Measurements from ENCODE around the gene INPP5A. TPM values are rescaled to one million over a fixed set of nuclear protein-coding genes. Genes with fewer than 3 reads are reported as not detected.

The INPP5A gene
- total and polyA plus RNA-seq, 10 of the 15 experiments (the other 5 are each of a cell fraction or from before 2014, with no cell fraction given), result 0.52 to 15.0 (median 6.3) TPM

DNA sequence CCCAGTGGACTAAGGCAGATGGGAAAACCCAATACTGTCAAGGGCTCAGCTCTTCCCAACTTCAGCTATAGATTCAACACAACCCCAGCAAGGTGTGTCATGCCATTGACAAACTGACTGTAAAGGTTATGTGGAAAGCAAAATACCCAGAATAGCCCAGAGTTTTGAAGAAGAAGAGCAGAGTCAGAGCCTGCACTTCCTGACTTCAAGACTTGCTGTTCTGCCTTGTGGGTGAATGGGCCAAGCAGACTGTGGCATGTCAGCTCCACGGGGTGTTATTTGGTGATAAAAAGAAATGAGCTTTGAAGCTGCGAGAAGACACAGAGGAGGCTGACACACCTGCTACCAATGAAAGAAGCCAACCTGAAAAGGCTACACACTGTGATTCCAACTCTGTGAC is 158.6 kb downstream of the INPP5A start:
- Histone ChIP-seq H3K9me3 (replicated peaks; ENCODE audit: control insufficient read depth, insufficient read depth, low read length) (no peaks in the 10 kb centered on the region; the same call in 2 of the 3 replicates), H3K4me1 (ENCODE audit: control insufficient read depth, insufficient read depth, low read length) (no peaks in the 10 kb centered on the region), H3K79me2 (ENCODE audit: control insufficient read depth, insufficient read depth, low read length) (no peaks in the 10 kb centered on the region), H3K4me3 (no peak overlapping the region), H3K9ac (ENCODE audit: control insufficient read depth, insufficient read depth, low read length) (no peak overlapping the region), H4K20me1 (ENCODE audit: control insufficient read depth, insufficient read depth) (no peaks in the 10 kb centered on the region), H3K27me3 (replicated peaks in 1 of 2; ENCODE audit: control insufficient read depth in 2 of 2, insufficient read depth in 2 of 2, low read length in 1 of 2) (no peaks in the 10 kb centered on the region), H3K27ac (ENCODE audit: control insufficient read depth, insufficient read depth) (no peak overlapping the region), H2AFZ (ENCODE audit: control insufficient read depth, low read depth, low read length) (no peak overlapping the region), H3K4me2 (ENCODE audit: control insufficient read depth, insufficient read depth) (no peak overlapping the region), H3K36me3 (ENCODE audit: control insufficient read depth in 2 of 2, insufficient read depth in 2 of 2, low read length in 1 of 2) (peaks cover 0 to 2% of the 10 kb centered on the region in 2 experiments; a peak in 2 of 4 replicates)
- ChIA-PET RAD21 (ENCODE audit: unreplicated experiment) (no interaction called here), CTCF (no interaction called here), SMC1A (ENCODE audit: uncharacterized antibody, unreplicated experiment) (no interaction called here), POLR2A (no interaction called here)
- intact Hi-C loops (cut with micrococcal nuclease; ENCODE audit: unreplicated experiment) (no loop called here), in situ Hi-C loops (cut with MboI) (no loop called here)
- ATAC-seq (no peak), FAIRE-seq (no peak), DNase-seq (ENCODE audit: low read depth, low spot score) (no peak)
- TF ChIP-seq, protein P1, sequence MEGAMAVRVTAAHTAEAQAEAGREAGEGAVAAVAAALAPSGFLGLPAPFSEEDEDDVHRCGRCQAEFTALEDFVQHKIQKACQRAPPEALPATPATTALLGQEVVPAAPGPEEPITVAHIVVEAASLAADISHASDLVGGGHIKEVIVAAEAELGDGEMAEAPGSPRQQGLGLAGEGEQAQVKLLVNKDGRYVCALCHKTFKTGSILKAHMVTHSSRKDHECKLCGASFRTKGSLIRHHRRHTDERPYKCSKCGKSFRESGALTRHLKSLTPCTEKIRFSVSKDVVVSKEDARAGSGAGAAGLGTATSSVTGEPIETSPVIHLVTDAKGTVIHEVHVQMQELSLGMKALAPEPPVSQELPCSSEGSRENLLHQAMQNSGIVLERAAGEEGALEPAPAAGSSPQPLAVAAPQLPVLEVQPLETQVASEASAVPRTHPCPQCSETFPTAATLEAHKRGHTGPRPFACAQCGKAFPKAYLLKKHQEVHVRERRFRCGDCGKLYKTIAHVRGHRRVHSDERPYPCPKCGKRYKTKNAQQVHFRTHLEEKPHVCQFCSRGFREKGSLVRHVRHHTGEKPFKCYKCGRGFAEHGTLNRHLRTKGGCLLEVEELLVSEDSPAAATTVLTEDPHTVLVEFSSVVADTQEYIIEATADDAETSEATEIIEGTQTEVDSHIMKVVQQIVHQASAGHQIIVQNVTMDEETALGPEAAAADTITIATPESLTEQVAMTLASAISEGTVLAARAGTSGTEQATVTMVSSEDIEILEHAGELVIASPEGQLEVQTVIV (IDR thresholded peaks at IDR 0.05; ENCODE audit: borderline replicate concordance, partially characterized antibody), result no peak
- TF ChIP-seq ASH2L (IDR thresholded peaks at IDR 0.05; ENCODE audit: borderline replicate concordance, low read depth) (no peak), JUNB (IDR thresholded peaks at IDR 0.05) (no peak), SMAD1 (IDR thresholded peaks at IDR 0.05; ENCODE audit: low read depth, partially characterized antibody) (no peak), ZNF217 (IDR thresholded peaks at IDR 0.05) (no peak), POLR2A (IDR thresholded peaks at IDR 0.05; ENCODE audit: low read depth, low read length) (no peak), KAT2A (conservative IDR thresholded peaks at IDR 0.05; ENCODE audit: control insufficient read depth, low read depth, low read length) (no peak), SMAD5 (IDR thresholded peaks at IDR 0.05; ENCODE audit: low read depth) (no peak)
- TF ChIP-seq, protein P2, sequence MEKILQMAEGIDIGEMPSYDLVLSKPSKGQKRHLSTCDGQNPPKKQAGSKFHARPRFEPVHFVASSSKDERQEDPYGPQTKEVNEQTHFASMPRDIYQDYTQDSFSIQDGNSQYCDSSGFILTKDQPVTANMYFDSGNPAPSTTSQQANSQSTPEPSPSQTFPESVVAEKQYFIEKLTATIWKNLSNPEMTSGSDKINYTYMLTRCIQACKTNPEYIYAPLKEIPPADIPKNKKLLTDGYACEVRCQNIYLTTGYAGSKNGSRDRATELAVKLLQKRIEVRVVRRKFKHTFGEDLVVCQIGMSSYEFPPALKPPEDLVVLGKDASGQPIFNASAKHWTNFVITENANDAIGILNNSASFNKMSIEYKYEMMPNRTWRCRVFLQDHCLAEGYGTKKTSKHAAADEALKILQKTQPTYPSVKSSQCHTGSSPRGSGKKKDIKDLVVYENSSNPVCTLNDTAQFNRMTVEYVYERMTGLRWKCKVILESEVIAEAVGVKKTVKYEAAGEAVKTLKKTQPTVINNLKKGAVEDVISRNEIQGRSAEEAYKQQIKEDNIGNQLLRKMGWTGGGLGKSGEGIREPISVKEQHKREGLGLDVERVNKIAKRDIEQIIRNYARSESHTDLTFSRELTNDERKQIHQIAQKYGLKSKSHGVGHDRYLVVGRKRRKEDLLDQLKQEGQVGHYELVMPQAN (conservative IDR thresholded peaks at IDR 0.05), result no peak
- TF ChIP-seq, protein P3, sequence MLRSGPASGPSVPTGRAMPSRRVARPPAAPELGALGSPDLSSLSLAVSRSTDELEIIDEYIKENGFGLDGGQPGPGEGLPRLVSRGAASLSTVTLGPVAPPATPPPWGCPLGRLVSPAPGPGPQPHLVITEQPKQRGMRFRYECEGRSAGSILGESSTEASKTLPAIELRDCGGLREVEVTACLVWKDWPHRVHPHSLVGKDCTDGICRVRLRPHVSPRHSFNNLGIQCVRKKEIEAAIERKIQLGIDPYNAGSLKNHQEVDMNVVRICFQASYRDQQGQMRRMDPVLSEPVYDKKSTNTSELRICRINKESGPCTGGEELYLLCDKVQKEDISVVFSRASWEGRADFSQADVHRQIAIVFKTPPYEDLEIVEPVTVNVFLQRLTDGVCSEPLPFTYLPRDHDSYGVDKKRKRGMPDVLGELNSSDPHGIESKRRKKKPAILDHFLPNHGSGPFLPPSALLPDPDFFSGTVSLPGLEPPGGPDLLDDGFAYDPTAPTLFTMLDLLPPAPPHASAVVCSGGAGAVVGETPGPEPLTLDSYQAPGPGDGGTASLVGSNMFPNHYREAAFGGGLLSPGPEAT (IDR thresholded peaks at IDR 0.05; ENCODE audit: low read depth), result no peak
- no TSS peak for BruUV-seq (replicated peaks)
- WGBS (ENCODE audit: insufficient coverage, insufficient replicate concordance, low lambda C conversion rate, missing lambda C conversion rate), result 90% methylated on average over 2 of the region's 2 CpGs

Data from GM12878 (cell line).